Measurements from ENCODE around the gene TATDN2. TPM values are rescaled to one million over a fixed set of nuclear protein-coding genes. Genes with fewer than 3 reads are reported as not detected.
"Not testable (repeated sequence)": the region's sequence is repeated elsewhere in the genome, so short reads cannot be mapped to it uniquely, and the experiment has no call there.

Gene TATDN2
- total RNA-seq, 1 experiment from 2014 or later: 15.8 TPM

- no peak for DNase-seq
- Histone ChIP-seq H3K27me3 (no peaks in the 10 kb centered on the region), H3K36me3 (peaks cover 17% of the 10 kb centered on the region), H3K9me3 (no peaks in the 10 kb centered on the region), H3K4me3 (no peak overlapping the region)
Observed at GRCh38 chr3:10259798-10260197, 11.5 kb downstream of the TATDN2 start.

GRCh38 chr3:10260211-10260701 is 12.0 kb downstream of the TATDN2 start:
- no peaks in the 10 kb centered on the region for H3K9me3 ChIP-seq
- no peak overlapping the region for H3K4me3 ChIP-seq
- no peaks in the 10 kb centered on the region for H3K27me3 ChIP-seq
- peaks cover 17% of the 10 kb centered on the region for H3K36me3 ChIP-seq
- DNase-seq: no peak

- no peak overlapping the region for H3K4me3 ChIP-seq
- H3K9me3 ChIP-seq: no peaks in the 10 kb centered on the region
Observed at GRCh38 chr3:10262027-10262426, 13.8 kb downstream of the TATDN2 start.

GRCh38 chr3:10263646-10264363 is 15.5 kb downstream of the TATDN2 start:
- H3K9me3 ChIP-seq: no peaks in the 10 kb centered on the region
- DNase-seq: no peak
- peaks cover 27% of the 10 kb centered on the region for H3K36me3 ChIP-seq

More at GRCh38 chr3:10262027-10262426, 13.8 kb downstream of the TATDN2 start:
- H3K36me3 ChIP-seq: peaks cover 22% of the 10 kb centered on the region
- H3K27me3 ChIP-seq: no peaks in the 10 kb centered on the region
- DNase-seq: no peak

GRCh38 chr3:10265833-10266232 is 17.6 kb downstream of the TATDN2 start:
- no peak for DNase-seq
- Histone ChIP-seq H3K27me3 (no peaks in the 10 kb centered on the region), H3K36me3 (peaks cover 27% of the 10 kb centered on the region), H3K4me3 (no peak overlapping the region), H3K9me3 (no peaks in the 10 kb centered on the region)

More at GRCh38 chr3:10263646-10264363, 15.5 kb downstream of the TATDN2 start:
- Histone ChIP-seq H3K4me3 (no peak overlapping the region), H3K27me3 (no peaks in the 10 kb centered on the region)

- DNase-seq, H3K27me3 ChIP-seq, H3K9me3 ChIP-seq, H3K4me3 ChIP-seq: not testable (repeated sequence)
- H3K36me3 ChIP-seq: peaks cover 25% of the 10 kb centered on the region
Observed at GRCh38 chr3:10266936-10267335, 18.7 kb downstream of the TATDN2 start.

- peaks cover 23% of the 10 kb centered on the region for H3K36me3 ChIP-seq
- no peaks in the 10 kb centered on the region for H3K9me3 ChIP-seq
- H3K27me3 ChIP-seq: no peaks in the 10 kb centered on the region
- no peak for DNase-seq
- H3K4me3 ChIP-seq: no peak overlapping the region
Observed at GRCh38 chr3:10268116-10268515, 19.9 kb downstream of the TATDN2 start.

- H3K9me3 ChIP-seq: no peaks in the 10 kb centered on the region
- no peak for DNase-seq
- no peak overlapping the region for H3K4me3 ChIP-seq
- H3K27me3 ChIP-seq: no peaks in the 10 kb centered on the region
- peaks cover 20% of the 10 kb centered on the region for H3K36me3 ChIP-seq
Observed at GRCh38 chr3:10268930-10269329, 20.7 kb downstream of the TATDN2 start.

GRCh38 chr3:10269443-10269842 is 21.2 kb downstream of the TATDN2 start:
- Histone ChIP-seq H3K4me3 (no peak overlapping the region), H3K36me3 (peaks cover 16% of the 10 kb centered on the region), H3K9me3 (no peaks in the 10 kb centered on the region), H3K27me3 (no peaks in the 10 kb centered on the region)
- DNase-seq: no peak

GRCh38 chr3:10272476-10272875 is 24.2 kb downstream of the TATDN2 start:
- not testable (repeated sequence) for H3K4me3 ChIP-seq, DNase-seq, H3K27me3 ChIP-seq, H3K9me3 ChIP-seq, H3K36me3 ChIP-seq

- Histone ChIP-seq H3K36me3 (peaks cover 6% of the 10 kb centered on the region), H3K4me3 (no peak overlapping the region), H3K27me3 (no peaks in the 10 kb centered on the region), H3K9me3 (no peaks in the 10 kb centered on the region)
- DNase-seq: no peak
Observed at GRCh38 chr3:10272977-10273376, 24.7 kb downstream of the TATDN2 start.

- no peak for DNase-seq
- no peaks in the 10 kb centered on the region for H3K9me3 ChIP-seq
- no peaks in the 10 kb centered on the region for H3K27me3 ChIP-seq
- H3K36me3 ChIP-seq: peaks cover 4% of the 10 kb centered on the region
- H3K4me3 ChIP-seq: no peak overlapping the region
Observed at GRCh38 chr3:10273702-10274305, 25.5 kb downstream of the TATDN2 start.

- H3K36me3 ChIP-seq: peaks cover 4% of the 10 kb centered on the region
- no peaks in the 10 kb centered on the region for H3K9me3 ChIP-seq
- no peaks in the 10 kb centered on the region for H3K27me3 ChIP-seq
- no peak for DNase-seq
- H3K4me3 ChIP-seq: no peak overlapping the region
Observed at GRCh38 chr3:10274601-10275000, 26.3 kb downstream of the TATDN2 start.

- Histone ChIP-seq H3K4me3 (no peak overlapping the region), H3K9me3 (no peaks in the 10 kb centered on the region), H3K27me3 (no peaks in the 10 kb centered on the region), H3K36me3 (peaks cover 7% of the 10 kb centered on the region)
- no peak for DNase-seq
Observed at GRCh38 chr3:10277115-10277625, 28.9 kb downstream of the TATDN2 start.

- Histone ChIP-seq H3K27me3 (no peaks in the 10 kb centered on the region), H3K36me3 (peaks cover 9% of the 10 kb centered on the region), H3K9me3 (no peaks in the 10 kb centered on the region), H3K4me3 (no peak overlapping the region)
- no peak for DNase-seq
Observed at GRCh38 chr3:10278501-10278900, 30.2 kb downstream of the TATDN2 start.

- H3K36me3 ChIP-seq: peaks cover 10% of the 10 kb centered on the region
- no peaks in the 10 kb centered on the region for H3K9me3 ChIP-seq
- H3K27me3 ChIP-seq: no peaks in the 10 kb centered on the region
- DNase-seq: no peak
- H3K4me3 ChIP-seq: no peak overlapping the region
Observed at GRCh38 chr3:10279384-10280176, 31.3 kb downstream of the TATDN2 start.

GRCh38 chr3:10280177-10280529 is 31.9 kb downstream of the TATDN2 start:
- DNase-seq: no peak
- H3K9me3 ChIP-seq: no peaks in the 10 kb centered on the region
- H3K27me3 ChIP-seq: no peaks in the 10 kb centered on the region
- peaks cover 10% of the 10 kb centered on the region for H3K36me3 ChIP-seq
- no peak overlapping the region for H3K4me3 ChIP-seq

Measured in MG63 (cell line).